Stimulated activated CD4-positive, alpha-beta T cell treated with anti-CD3 and anti-CD28 coated beads, Interleukin-15, amount 100 ng/mL, for 48 hours (primary cell): ENCODE measurements around the gene NIPSNAP3A.
"Not testable (repeated sequence)": the region's sequence is repeated elsewhere in the genome, so short reads cannot be mapped to it uniquely, and the experiment has no call there.

Experiments used
- DNase-seq, 2 donors: peaks; one replicate each; pipeline ENCODE4 v3.0.0-alpha.2; 2020; ENCODE audit warnings: low read depth in 2 of 2

Gene NIPSNAP3A

DNA sequence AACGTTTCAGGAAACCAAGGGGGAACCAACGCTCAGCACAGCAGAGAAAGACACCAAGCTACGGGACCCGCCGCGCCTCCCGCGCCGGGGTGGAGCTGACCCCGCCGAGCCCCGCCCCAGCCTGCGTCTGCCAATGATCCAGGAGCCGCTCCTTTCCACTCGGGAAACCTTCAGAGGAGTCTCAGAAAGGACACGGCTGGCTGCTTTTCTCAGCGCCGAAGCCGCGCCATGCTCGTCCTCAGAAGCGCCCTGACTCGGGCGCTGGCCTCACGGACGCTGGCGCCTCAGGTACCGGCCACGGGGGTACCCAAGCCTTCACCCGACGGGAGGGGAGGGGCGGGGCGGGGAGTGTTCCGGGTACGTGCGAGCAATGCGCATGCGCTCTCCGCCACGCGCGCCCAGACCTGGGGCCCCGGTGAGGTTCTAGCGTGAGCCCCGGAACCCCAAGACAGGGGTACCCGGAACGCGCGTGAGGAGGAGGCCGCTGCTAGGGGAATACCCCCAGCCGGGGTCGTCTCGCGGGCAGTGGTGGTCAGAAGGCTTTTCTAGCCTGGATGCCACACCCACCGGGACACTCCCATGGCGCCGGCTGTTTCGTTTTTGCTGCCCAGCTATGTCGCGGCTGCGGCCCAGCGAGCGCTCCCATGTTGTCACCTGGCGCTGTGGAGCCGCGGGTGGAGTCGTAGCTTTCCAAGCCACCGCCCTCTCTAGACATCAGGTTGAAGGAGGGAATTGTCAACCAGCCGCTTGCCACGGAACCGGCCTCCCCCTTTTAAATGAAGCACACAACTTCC, at the start of gene NIPSNAP3A:
Gene NIPSNAP3A, plus strand, starts transcription at position 119 of the 794 bp plus-strand sequence. Its CDS starts 110 bp downstream, at position 229.
- DNase-seq, result peak; percentile 63 to 78

DNA sequence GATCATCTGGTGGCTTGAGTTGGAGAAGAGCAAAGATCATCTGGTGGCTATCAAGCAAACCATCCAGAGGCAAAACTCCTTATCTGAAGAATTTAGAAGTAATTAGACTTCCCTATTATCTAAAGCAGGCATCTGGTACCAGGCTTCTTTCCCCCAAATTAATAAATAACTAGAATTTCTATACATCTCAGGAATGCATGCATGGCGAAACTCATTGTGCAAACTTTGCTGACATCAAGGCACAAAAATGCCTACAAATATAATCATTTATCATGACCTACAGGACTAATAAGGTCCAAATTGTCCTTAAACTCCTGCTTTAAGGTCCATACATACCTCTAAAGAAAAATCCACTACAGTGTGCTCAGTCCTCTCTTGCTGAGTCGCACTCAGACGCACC, 47.2 kb upstream of the NIPSNAP3A start:
- no peak for DNase-seq

- DNase-seq, result not testable (repeated sequence)
Measured at GRCh38 chr9:104708737-104709136, 38.7 kb upstream of the NIPSNAP3A start.

- DNase-seq, result no peak
Measured at GRCh38 chr9:104711604-104712003, 35.9 kb upstream of the NIPSNAP3A start.

DNA sequence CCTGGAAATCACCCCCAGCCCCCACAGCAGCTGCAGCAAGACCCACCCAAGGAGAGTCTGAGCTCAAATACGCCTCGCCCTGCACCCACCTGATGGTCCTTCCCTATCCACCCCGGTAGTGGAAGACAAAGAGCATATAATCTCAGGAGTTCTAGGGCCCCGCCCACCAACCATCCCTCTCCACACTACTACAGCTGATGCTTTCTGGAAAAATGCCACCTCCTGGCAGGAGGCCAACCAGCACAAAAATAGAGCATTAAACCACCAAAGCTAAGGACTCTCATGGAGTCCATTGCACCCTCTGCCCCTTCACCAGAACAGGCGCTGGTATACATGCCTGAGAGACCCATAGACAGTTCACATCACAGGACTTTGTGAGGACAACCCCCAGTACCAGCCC, 22.5 kb upstream of the NIPSNAP3A start:
- DNase-seq, result no peak

- DNase-seq, result no peak
Measured at GRCh38 chr9:104738452-104738851, 9.0 kb upstream of the NIPSNAP3A start.

GRCh38 chr9:104740621-104741020, 6.9 kb upstream of the NIPSNAP3A start:
- no peak for DNase-seq

- no peak for DNase-seq
Measured at GRCh38 chr9:104743376-104743985, 4.0 kb upstream of the NIPSNAP3A start.

- no peak for DNase-seq
Measured at GRCh38 chr9:104745852-104746251, 1.6 kb upstream of the NIPSNAP3A start.

- no peak for DNase-seq
Measured at GRCh38 chr9:104746285-104746684, 1.2 kb upstream of the NIPSNAP3A start.

- DNase-seq, result no peak
Measured at GRCh38 chr9:104746798-104747197, 685 bp upstream of the NIPSNAP3A start.

DNA sequence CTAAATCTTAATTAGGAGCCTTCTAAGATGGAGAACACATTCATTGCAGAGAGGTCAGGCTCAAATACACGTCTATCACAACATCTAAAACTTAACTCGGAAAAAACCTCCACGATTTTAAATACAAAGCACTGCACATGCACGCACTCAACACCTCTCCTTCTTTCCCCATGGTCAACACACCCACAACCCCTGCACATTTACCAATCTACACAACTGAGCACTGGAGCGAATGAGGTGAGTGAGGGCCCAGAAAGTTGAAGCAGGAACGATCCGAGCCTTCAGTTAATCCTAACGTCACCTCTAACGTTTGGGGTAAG, 278 bp upstream of the NIPSNAP3A start:
- DNase-seq, result no peak

DNA sequence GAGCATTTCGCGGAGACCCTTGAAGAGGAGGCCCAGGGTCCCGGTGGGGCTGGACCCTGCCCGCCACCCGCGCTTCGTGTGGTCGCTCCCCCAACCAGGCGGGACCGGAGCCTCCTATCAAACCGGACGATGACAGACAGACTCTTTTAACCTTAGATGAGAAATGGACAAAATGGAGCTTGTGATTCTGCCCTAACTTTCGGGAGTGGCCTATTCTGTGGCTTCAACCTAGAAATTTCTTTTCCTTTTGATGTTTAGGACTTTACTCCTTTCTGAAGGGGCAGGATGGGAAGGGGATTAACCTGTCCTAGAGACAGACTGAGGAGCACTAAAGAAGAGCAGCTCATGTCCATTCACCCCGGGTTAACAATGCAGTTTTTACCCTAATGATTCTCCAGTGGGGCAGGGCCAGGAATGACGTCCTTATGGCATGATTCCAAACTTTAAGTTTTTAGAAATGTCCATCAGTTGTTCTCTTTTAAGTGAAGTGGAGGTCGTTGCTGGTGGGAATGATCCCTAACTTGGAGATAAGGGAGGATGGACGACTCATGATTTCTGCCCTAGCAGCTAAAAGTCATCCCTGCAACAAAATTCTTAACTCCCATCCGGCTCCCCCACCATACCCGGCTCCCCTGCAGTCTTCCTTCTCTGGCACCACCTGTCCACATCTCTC, 1.0 kb downstream of the NIPSNAP3A start:
- no peak for DNase-seq

- no peak for DNase-seq
Measured at GRCh38 chr9:104750185-104750767, 2.8 kb downstream of the NIPSNAP3A start.

DNA sequence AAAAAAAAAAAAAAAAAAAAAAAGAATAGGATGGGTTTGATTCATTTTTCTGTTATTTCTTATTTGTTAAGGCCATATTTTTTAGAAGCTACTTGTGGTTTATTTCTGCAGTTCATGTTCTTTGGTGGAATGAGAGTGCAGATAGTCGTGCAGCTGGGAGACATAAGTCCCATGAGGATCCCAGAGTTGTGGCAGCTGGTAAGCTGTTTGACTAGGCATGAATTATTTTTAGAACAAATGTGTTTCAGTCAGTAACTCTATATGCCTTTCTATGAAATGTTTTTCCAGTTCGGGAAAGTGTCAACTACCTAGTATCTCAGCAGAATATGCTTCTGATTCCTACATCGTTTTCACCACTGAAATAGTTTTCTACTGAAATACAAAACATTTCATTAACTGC, 11.5 kb downstream of the NIPSNAP3A start:
- DNase-seq, result no peak

- no peak for DNase-seq
Measured at GRCh38 chr9:104765138-104765537, 17.7 kb downstream of the NIPSNAP3A start.

DNA sequence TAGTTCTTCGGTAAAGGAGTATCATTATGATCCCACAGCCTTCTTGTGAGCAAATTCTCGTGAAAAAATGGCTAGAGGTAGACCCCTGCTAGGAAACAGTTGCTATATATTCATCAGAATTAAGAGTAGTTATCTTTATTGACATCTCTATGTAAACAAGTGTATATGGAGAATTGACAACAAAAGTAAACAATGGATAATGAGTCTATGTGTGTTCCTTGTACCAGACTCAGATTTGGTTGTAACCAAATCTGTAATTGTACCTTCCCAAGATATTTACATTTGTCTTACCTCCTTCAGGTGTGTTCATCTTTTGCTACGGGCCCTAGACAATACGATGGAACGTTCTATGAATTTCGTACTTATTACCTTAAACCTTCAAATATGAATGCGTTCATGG, 18.5 kb downstream of the NIPSNAP3A start:
- no peak for DNase-seq

DNA sequence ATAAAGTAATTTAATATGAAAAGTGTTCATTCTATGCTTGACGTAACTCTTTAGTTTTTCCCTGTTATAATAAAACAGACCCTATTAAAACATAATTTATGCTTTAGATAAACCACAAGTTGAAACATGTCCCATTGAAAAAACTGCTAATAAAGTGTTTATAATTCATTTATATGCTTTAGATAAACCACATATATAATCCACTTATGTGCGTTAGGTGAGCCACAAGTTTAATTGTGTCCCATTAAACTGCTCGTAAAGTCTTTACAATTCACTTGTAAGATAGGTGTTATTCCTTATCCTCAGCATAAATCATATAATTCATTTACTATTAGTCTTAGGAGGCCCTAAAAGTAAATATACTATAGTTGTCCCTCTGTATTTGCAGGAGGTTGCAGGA, 20.0 kb downstream of the NIPSNAP3A start:
- no peak for DNase-seq

DNA sequence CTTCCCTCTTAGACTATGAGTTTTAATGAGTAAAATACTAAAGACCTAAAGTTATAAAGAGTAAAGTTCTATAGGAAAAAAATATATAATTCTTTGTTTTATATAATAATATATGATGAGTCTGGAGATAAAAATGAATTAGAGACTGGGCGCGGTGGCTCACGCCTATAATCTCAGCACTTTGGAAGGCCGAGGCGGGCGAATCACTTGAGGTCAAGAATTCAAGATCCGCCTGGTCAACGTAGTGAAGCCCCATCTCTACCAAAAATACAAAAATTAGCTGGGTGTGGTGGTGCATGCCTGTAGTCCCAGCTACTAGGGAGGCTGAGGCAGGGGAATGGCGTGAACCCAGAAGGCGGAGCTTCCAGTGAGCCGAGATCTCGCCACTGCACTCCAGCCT, 21.5 kb downstream of the NIPSNAP3A start:
- not testable (repeated sequence) for DNase-seq

DNA sequence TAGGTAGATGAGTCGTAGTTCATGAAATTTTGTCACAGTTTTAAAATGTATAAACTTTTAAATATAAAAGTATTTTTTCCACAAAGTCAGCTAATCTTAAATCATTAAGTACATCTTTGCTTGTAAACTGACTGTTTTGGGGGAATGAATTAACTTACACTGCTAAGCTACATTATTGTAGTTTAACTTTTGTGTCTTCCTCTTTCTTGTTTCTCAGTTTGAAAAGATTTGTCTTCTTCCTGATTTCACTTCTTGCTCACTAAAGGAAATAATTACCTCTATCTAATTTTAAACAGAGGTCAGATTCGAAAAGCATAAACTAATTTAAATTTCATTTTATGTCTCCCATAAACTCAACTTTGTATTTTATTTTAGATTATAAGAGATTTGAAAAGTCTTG, 22.2 kb downstream of the NIPSNAP3A start:
- no peak for DNase-seq

GRCh38 chr9:104772714-104773510, 25.4 kb downstream of the NIPSNAP3A start:
- DNase-seq, result no peak

DNA sequence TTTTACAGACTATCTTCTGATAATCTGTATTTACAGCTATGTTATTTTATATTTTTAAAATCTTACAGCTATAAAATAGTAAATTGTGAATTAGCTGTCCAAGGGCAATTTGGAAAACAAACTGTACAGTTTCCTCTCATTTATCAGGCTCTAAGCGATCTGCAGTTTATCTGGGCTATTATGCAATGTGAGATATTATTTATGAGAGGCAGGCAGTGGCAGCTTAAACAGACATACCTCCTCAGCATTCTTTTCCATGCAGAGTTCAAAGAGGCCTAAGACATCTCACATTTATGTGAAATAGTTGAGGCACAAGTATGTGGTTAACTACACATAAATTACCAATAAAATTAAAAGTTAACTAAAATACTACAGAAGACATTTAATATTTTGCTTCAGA, 26.6 kb downstream of the NIPSNAP3A start:
- DNase-seq, result no peak
